GM21717 (cell line): ENCODE measurements around the gene PUDP.
"Not testable (repeated sequence)": the region's sequence is repeated elsewhere in the genome, so short reads cannot be mapped to it uniquely, and the experiment has no call there.

Source experiments
- ATAC-seq: cut with Tn5 transposase; IDR thresholded peaks from one replicate; pipeline ENCODE4 v1.9.1; 2021; ENCODE audit warnings: mild to moderate bottlenecking, moderate library complexity; ENCODE audit not compliant: unreplicated experiment

PUDP gene

GRCh38 chrX:7147978-7148854 lies at the start of gene PUDP:
TSS of gene PUDP (minus strand) at chrX:7148153. CDS start at chrX:7148113, 40 bp downstream.
- ATAC-seq, result peak; percentile 80

- ATAC-seq, result no peak
Observed at GRCh38 chrX:7194606-7195005, 46.7 kb upstream of the PUDP start.

GRCh38 chrX:7192871-7193270 lies 44.9 kb upstream of the PUDP start:
- ATAC-seq, result no peak

DNA sequence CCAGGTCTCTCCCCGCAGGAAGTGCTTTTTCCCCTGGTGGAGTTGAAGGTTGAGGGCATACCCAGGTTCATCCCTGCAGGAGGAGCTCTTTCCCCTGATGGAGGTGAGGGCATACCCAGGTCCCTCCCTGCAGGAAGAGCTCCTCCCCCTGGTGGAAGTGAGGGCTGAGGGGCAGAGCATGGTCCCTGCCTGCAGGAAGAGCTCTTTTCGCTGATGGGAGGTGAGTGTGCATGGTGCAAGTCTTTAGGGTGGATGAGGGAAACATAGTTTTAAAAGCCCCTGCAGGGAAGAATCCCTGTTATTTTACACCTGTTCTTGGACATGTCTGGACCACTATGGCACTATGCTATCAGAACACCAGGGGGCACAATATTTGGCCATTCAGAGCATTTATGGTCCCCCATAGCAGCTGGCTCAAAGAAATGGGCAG lies 43.7 kb upstream of the PUDP start:
- ATAC-seq, result peak; percentile 58

DNA sequence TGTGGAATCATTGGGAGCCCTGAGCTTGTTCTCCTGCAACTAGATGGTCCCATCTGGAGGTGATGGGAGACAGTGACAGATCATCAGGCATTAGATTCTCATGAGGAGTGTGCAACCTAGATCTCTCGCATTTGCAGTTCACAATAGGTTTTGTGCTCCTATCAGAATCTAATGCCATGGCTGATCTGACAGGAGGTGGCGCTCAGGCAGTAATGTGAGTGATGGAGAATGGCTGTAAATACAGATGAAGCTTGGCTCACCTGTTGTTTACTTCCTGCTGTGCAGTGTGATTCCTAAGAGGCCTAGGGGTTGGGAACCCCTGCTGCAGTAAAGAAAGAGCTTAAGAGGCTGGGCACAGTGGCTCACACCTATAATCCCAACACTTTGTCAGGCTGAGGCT lies 42.2 kb upstream of the PUDP start:
- no peak for ATAC-seq

- no peak for ATAC-seq
Observed at GRCh38 chrX:7188672-7189071, 40.7 kb upstream of the PUDP start.

DNA sequence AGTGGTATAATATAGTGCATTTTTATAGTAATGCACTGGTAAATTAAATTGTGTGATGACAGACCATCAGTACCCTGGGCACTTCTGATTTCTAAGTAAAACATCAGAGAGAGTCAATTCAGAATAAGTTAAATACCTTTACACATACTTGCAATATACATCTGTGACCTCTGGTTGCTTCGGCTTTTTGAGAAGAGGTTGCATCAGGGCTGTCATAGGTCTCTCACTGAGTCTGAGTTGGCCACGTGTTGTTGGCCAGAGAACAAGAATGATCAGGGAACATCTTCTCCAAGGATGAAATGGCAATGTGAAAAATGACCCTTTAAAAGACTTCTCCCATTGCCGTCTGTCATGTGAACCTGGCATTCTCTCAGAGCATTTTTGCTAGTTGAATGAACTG lies 36.9 kb upstream of the PUDP start:
- ATAC-seq, result no peak

DNA sequence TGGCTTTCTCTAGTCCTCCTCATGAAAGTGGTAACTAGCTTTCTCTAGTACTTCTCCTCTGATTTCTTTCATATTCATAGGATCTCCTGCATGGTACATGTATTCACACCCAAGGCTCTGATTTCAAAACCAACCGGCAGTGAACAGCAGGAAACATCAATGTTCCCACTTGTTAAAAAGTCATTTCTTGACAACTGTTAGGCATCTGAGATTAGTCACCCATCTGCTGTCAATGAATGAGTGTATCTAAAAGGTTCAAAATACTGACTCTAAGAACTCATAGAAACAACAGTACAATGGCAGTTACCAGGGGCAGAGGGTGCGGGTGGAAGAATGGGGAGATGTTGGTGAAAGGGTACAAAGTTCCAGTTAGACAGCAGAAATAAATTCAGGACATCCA lies 31.5 kb upstream of the PUDP start:
- ATAC-seq, result no peak

DNA sequence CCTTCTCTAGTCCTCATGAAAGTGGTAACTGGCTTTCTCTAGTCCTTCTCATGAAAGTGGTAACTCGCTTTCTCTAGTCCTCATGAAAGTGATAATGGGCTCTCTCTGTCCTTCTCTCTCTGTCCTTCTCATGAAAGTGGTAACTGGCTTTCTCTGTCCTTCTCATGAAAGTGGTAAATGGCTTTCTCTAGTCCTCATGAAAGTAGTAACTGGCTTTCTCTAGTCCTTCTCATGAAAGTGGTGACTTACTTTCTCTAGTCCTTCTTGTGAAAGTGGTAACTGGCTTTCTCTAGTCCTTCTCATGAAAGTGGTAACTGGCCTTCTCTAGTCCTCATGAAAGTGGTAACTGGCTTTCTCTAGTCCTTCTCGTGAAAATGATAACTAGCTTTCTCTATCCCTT lies 30.9 kb upstream of the PUDP start:
- not testable (repeated sequence) for ATAC-seq

GRCh38 chrX:7170898-7171297 lies 22.9 kb upstream of the PUDP start:
- ATAC-seq, result no peak

DNA sequence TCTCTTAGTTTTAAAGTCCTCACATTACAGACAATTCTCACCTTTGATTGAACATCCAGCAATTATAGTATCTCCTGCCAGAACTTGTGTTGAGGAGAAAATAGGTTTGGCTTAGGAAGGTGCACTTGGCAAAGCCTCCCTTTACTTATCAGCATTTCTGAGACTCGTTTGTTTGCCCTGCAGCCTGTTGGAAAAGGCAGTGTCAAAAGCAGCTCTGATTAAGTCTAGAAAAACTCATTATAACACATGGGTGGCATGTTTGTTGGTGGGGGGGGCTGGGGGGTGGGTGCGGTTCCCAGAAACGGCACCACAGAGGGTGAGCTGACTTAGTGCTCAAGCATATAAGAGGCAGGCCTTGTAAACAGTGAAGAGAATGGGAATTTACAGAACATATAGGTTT lies 21.7 kb upstream of the PUDP start:
- ATAC-seq, result no peak

- ATAC-seq, result no peak
Observed at GRCh38 chrX:7168371-7168770, 20.4 kb upstream of the PUDP start.

DNA sequence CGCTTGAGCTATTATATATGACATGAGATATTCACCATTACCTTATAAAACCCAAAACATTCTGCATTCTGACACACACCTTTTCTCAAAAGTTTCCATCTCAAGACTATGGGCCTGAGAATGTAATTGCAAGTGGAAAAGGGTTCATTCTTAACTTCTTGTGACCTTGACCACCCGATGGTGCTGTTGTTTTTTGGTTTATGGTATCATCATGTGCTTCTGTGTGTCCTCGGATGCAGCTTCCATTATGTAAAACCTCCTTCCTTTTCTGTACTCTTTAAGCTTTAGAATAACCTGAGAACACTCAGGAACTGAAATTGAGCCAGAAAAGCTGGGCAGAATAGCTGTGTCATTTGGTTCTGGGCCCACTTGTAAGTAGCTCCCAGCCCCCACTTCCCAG lies 16.2 kb upstream of the PUDP start:
- no peak for ATAC-seq

- no peak for ATAC-seq
Observed at GRCh38 chrX:7163146-7163677, 15.3 kb upstream of the PUDP start.

GRCh38 chrX:7159149-7159861 lies 11.4 kb upstream of the PUDP start:
- ATAC-seq, result no peak

- ATAC-seq, result no peak
Observed at GRCh38 chrX:7158468-7158990, 10.6 kb upstream of the PUDP start.

DNA sequence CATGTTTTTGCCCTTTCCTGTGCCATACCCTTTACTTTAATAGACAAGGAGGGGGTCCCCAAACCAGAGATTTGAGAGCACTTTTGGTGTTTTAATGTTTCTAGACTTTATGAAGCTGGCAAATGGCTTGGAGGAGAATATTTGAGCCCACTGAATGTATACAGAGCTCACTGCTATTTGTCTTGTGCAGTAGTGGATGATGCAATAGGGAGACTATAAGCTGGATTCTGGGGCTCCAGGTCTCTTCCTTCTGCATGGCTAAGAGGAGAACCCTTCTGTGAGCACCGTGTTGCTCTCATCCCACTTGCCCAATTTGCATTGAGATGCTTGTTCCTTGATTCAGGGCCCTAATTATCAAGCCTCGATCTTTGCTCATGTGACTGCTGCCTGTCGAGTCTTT lies 8.9 kb upstream of the PUDP start:
- ATAC-seq, result no peak

DNA sequence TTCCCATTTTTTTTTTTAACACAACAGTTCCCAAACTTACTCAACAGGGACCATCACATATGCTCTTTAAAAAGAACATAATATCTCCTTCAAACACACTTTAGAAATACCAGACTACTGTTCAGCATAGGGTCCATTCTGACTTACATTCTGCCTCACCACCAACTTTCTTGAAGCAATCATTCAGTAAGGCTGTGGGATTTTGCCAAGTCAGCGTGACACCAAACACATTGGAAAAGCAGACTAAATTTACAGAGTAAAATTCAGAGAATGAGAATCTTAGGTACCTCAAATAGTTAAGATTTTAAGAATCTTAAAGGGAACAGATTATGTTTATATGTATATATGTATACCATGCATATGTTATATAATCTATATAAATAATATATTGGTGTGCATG lies 7.2 kb upstream of the PUDP start:
- ATAC-seq, result no peak

GRCh38 chrX:7154041-7154597 lies 6.2 kb upstream of the PUDP start:
- no peak for ATAC-seq

GRCh38 chrX:7153231-7153630 lies 5.3 kb upstream of the PUDP start:
- ATAC-seq, result no peak

DNA sequence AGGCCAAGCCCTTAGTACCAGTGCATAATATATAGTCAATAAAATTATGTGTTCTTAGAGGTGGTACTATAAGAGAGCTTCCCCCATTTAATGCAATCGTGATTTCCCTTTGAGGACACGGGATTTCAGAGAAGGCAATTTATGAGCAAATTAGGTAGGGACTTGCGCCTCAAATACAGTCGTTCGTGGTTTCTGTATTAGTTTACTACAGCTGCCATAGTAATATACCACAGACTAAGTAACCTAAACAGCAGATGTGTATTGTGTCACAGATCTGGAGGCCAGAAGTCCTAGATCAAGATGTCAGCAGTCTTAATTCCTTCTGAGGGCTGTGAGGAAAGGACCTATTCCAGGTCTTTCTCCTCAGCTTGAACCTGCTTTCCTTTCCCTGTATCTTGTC lies 1.5 kb upstream of the PUDP start:
- ATAC-seq, result no peak
